Right forelimb (tissue), 1 donor: ENCODE data around the gene OTOA.
"Not testable (repeated sequence)": the region's sequence is repeated elsewhere in the genome, so short reads cannot be mapped to it uniquely, and the experiment has no call there.

Experiments used
- DNase-seq: peaks from one replicate; pipeline ENCODE4 v3.0.0-alpha.2; 2018

Gene OTOA

DNA sequence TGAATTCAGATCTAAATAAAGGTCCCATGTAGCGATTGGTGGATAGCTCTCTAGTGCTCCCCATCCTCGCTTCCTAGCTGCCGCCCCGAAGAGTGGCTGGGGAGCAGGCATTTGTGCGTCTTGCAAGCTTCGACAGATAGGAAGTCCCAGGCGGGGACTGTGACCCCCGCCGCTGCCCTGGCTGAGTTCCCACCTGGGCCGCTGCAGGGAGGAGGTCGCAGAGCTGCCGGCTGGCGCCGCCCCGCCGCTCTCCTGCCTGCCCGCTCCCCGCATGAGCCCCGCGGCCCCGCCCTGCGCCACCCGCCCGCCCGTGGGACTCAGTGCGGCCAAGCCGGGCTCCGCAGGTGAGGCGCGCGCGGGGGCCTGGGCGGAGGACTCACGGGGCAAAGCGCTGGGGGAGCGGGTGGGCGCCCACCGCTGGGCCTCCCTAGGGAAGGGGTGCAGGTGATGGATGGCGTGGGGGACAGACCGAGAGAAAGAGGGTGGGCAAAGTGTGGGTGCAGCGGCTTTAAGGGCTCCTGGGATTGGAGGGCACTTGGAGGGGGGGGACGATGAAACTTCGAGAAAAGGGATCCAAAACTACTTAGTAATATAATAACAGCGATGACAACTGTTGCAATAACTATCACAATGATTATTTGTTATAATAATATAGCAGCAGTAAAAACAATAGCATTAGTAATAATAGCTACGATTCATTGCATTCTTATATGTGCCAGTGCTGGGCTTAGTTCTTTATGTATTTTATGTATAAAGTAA lies at the start of gene OTOA:
Gene OTOA (plus strand): TSS at position 80 of the 759 bp plus-strand sequence. CDS start 14,547 bp downstream, outside the sequence.
- no peak for DNase-seq

DNA sequence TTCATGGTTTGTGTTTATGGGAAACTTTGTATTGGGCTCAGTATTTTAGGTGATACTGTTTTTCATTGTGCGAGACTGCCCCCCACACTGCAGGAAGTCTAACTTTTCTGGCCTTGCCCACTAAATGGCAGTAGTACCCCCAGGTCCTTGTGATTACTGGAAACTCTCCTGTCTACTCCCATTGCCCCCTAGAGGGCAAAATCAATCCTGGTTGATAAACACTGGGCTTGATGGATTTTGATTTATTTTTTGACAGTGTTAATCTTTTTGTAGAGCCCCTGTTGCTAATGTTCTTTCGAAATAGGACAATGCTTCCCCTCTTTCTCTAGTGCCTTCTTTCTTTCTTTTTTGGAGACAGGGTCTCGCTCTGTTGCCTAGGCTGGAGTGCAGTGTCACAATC lies 48.9 kb upstream of the OTOA start:
- DNase-seq: no peak

DNA sequence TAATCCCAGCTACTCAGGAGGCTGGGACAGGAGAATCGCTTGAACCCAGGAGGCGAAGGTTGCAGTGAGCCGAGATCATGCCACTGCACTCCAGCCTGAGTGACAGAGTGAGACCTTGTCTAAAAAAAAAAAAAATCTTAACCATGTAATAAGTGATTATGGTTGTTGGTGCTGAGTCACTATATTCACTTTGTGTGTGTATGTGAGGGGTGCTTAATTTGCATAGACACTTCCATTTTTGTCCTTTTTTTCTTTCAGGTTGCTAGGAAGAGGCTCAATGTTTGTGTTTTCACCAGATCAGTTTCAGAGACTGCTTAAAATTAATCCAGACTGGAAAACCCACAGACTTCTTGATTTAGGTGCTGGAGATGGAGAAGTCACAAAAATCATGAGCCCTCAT lies 46.2 kb upstream of the OTOA start:
- DNase-seq: no peak

DNA sequence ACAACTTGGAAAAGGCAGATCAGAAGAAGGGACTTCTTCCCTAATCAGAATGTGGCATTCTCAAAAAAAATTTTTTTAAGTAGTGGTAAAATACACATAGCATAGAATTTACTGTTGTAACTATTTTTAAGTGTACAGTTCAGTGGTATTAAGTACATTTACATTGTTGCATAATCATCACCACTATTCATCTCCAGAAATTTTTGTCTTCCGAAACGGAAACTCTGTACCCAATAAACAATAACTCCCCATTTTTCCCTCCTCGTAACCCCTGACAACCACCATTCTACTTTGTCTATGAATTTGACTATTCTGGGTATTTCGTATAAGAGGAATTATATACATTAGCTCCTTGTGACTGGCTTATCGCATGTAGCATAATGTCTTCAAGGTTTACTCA lies 45.5 kb upstream of the OTOA start:
- DNase-seq: no peak

DNA sequence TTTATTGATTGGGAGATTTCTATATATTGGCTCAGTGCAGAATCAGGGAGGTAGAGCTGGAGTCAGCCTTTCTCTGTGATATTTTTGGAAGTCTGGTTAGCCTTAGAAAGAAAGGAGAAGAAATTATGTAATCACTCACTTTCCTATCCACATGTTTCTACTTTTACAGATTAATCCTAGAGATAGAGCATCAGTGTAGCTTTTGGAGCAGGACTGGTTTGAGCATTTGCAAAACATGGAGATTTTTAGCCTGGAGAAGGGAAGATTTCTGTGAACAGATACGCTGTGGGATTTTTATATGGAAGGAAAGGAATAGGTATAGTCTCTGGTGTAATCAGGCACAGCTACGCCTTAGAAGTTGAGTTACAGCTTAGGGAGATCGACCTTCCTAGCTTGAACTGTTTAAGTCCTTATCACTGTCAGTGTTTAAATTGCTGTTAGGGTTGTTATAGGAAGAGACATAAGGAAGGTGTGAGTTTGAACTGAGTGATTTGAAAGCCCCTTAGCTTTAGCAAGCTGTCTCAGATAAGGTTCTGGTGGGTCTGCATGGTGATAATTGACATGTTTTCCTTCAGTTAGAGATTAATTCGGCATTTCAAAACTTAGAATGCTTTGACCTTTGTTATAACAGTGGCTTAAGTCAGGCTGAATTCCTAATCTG lies 43.9 kb upstream of the OTOA start:
- no peak for DNase-seq

DNA sequence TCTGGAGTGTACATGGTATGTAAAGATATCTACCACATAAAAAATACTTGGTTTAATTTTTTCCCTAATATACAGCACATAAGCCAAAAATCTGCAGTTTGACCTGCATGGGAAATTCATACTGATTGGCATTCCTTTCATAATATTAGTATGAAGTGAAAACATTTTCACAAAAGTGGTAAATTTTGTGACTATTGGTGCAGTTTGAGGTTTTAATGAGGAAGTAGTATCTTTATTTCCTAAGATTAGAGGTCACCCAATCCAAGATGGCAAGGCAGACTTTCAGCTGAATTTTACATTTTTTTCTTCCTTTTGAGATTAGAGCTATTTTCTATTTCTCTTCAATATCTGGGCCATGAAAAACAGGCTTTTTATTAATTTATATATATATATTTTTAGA lies 43.2 kb upstream of the OTOA start:
- DNase-seq: no peak

DNA sequence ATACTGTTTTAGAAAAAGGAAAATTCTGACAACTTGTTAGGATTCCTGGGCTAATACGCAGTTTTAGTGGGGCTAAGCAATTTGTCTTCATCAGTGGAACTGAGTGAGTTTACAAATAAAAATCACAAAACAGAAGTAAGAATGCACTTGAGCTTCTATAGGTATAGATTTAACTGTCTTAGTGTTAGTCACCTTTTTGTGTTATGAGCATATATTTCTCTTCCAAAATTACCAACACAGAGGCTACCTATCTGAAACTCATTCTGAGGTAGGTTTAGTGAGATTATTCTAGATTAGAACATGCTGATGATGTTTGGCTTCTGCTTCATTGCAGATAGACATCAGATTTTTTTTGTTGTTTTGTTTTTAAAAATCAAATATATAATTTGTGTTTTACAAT lies 41.2 kb upstream of the OTOA start:
- DNase-seq: no peak

DNA sequence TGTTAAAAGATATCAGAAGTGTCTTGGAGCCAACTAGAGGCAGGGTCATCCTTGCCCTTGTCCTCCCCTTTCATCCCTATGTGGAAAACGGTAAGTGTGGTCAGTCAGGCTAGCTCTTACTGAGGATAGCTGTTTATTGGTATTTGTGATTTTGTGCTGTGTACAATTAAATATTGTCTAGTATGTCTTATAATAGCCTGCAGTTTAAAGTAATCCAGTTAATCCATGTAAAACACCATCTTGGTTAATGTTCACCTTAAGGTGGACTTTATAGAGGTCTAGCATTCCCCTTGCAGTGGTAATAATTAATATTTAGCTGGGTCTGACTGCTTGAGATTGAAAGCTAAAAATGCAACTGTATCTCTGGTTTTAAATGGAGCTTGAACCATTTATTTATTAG lies 38.7 kb upstream of the OTOA start:
- DNase-seq: no peak

DNA sequence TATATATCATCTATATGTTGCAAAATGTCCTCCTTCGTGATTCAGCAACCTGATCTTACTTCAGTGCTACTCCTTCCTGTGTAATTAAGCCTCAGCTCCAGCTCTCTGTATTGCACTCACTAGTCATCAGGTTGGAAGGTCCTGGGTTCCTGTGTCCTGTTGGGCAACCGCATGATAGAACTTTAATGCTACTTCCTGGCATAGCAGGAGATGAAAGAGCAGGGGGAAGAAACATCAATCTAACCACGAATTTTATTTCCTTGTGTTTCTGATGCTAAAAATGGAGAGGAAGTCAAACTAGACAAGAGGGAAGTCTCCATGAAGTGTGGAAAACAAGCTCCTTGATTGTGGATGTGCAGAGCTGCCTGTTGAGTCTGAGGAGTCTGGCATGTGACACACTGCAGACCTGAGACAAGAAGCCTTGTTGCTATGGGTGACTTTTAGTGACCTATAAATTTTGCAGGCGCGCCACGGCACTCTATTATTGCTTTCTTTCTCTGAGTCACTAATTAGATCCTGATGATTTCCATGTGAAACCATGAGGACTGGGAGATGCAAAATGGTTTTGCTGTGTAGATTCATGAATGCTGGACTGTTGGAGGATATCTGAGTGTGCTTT lies 37.0 kb upstream of the OTOA start:
- no peak for DNase-seq

DNA sequence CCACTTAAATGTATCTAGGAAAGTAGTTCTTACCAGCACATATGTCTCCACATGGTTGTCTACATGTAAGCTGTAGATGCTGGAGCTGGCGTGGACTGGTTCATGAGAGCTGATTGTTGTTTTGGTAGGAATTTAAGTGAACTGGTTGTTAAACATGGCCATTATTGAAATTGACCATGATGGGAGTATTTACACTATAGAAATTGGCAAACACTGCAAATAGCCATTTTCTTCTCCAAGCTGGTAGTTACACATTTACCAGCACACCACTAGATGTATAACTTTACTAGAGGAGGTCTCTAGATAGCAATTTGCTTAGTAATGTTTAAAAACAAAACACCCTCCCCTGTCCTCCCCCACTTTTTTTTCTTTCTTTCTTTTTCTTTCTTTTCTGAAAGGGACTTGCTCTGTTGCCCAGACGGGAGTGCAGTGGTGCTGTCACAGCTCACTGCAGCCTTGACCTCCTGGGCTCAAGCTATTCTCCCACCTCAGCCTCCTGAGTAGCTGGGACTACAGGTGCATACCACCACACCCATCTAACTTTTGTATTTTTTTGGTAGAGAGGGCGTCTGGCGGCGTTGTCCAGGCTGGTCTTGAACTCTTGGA lies 35.5 kb upstream of the OTOA start:
- DNase-seq: no peak

DNA sequence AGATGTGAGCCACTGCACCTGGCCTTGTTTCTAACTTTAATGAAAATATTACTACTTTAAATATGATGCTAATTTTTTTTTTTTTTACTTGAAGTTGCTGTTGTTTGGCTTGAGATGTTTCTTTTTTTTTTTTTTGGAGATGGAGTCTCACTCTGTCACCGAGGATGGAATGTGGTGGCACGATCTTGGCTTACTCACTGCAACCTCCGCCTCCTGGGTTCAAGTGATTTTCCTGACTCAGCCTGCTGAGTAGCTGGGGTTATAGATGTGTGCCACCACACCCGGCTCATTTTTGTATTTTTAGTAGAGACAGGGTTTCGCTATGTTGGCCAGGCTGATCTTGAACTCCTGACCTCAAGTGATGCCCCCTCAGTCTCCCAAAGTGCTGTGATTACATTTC lies 35.0 kb upstream of the OTOA start:
- DNase-seq: no peak

DNA sequence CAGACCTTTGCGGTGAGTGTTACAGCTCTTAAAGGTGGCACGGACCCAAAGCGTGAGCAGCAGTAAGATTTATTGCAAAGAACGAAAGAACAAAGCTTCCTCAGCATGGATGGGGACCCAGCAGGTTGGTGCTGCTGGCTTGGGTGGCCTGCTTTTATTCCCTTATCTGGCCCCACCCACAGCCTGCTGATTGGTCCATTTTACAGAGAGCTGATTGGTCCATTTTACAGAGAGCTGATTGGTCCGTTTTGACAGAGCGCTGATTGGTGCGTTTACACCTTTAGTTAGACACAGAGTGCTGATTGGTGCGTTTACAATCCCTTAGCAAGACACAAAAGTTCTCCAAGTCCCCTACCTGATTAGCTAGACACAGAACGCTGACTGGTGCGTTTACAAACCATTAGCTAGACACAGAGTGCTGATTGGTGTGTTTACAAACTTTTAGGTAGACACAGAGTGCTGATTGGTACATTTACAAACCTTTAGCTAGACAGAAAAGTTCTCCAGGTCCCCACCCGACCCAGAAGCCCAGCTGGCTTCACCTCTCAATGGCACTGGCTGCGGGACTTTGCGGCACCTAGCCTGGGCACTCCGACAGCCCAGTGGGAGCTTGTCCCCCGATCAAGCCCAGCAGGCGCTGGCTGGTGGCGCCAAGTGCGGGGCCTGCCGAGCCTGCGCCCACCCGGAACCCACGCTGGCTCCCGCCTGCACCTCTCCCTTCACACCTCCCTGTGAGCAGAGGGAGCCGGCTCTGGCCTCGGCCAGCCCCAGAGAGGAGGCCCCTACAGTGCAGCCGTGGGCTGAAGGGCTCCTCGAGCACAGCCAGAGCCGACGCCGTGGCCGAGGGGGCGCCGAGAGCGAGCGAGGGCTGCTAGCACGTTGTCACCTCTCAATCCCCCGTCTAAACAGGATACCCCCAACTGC lies 33.9 kb upstream of the OTOA start:
- not testable (repeated sequence) for DNase-seq

DNA sequence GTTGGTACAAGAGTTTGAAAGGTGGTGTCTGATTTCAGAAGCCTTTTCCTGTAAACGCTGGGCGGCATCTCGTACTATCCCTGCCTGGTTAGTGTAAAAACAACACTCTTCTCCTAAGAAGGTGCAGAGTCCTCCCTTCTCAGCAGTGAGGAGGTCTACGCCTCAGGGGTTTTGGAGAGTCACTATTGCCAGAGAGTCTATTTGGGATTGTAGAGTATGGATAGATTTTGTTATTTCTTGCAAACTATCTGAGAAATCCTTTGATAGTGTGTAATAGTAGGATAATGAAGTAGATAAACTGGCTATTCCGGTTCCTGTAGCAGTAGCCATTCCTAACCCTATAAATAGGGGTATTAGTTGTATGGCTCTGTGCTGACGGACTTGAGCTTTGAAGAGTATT lies 32.9 kb upstream of the OTOA start:
- not testable (repeated sequence) for DNase-seq

DNA sequence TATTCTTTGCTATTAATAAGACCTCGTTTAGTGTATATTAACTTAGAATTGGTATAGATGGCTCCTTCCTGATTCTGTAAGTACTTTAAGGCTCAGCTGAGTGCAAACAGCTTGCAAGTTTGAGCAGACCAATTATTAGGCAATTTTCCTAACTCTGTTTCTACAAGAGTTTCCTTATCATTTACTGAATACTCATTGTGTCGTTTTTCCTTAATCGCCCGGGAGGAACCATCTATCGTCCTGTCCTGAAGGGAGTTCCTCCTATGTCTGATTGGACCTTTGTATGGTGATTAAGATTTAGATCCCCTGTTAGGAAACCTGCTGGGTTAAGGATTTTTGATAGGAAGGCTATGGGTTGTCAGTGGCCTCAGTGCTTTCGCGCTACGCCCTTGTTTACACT lies 32.4 kb upstream of the OTOA start:
- not testable (repeated sequence) for DNase-seq

DNA sequence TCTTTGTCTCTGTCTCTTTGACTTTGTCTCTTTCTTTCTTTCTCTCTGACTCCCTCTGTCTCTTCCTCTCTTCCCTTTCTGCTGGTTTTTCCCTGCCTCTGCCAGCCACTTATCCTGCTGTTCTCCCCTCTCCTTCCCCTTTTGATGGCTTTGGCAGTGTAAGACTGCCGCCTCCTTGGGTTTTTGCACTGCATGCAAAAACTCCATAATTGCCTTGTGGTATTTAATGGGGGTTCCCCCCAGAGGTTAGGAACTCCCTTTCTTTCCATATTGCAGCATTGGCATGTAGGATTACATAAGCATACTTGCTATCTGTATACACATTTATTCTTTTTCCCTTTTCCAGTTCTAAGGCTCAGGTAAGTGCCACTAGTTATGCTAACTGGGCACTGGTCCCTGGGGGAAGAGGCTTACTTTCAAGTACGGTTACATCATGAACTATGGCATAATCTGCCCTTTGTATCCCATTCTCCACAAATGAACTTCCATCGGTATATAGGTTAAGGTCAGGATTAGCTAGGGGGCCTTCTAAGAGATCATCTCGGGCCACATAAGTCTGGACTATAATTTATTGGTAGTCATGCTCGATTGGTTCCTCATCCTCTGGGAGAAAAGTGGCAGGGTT lies 31.7 kb upstream of the OTOA start:
- DNase-seq: not testable (repeated sequence)

DNA sequence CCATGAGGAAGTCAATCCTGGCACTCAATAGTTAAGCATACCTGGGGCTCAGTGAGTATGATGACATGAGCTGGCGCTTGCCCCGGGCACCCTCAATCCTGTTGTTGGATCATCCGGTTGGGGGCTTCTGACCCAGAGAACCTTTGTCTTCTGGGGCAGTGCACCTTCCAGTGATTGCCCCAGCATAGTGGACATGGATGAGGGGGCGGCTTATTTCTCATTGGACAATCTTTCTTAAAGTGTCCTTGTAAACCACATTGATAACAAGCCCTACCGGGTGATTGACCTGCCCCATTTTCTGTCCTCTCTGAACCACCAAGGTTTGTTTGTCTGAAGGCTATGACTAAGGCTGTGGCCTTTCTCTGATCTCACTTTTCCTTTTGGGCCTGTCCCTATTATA lies 29.6 kb upstream of the OTOA start:
- DNase-seq: no peak

DNA sequence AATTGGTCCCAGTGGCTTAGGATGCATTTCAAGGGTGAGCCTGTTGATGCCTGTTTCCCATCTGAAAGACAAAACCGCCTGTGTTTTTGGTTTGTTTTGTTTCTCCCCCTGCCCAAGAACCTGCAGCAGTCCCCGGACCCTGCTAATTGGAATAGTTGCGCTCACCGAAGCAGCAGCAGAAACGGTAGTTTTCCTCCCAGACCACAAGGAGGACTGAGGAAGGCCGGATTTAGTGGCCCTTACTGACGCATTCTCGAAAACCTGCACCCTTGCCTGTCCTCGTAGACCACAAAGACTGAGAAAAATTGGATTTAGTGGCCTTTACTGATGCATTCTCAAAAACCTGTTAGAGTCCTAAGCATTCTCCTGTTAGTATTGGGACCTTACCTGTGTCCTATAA lies 28.1 kb upstream of the OTOA start:
- DNase-seq: not testable (repeated sequence)

DNA sequence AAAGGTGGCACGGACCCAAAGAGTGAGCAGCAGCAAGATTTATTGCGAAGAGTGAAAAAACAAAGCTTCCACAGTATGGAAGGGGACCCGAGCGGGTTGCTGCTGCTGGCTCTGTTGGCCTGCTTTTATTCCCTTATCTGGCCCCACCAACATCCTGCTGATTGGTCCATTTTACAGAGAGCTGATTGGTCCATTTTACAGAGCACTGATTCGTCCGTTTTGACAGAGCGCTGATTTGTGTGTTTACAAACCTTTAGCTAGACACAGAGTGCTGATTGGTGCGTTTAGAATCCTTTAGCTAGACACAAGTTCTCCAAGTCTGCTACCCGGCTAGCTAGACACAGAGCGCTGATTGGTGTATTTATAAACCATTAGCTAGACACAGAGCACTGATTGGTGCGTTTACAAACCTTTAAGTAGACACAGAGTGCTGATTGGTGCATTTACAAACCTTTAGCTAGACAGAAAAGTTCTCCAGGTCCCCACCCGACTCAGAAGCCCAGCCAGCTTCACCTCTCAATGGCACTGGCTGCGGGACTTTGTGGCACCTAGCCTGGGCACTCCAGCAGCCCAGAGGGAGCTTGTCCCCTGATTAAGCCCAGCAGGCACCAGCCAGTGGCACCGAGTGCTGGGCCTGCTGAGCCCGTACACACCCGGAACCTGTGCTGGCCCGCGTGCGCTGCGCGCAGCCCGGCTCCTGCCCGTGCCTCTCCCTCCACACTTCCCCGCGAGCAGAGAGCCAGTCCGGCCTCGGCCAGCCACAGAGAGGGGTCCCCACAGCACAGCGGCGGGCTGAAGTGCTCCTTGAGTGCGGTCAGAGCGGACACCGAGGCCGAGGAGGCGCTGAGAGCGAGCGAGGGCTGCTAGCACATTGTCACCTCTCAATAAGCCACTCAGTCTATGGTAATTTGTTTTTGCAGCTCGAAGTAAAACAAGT lies 26.5 kb upstream of the OTOA start:
- no peak for DNase-seq

DNA sequence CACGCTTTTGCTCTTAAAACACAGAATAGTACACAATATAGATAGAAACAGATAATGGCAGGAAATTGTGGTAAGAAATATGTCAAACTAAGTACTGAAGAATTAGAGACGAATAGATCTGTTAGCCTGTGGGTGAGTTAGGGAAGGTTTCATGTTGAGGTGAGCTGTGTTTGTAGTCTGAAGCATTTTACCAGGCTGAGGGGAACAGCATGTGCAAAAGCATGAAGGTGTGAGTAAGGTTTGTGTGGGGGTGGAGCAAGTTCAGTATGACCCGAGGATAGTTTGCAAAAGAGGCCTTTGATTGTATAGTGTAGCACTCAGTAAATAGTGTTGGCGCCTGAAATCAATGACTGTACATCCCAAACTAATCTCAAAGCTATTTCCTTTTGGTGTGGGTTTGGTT lies 25.2 kb upstream of the OTOA start:
- no peak for DNase-seq

DNA sequence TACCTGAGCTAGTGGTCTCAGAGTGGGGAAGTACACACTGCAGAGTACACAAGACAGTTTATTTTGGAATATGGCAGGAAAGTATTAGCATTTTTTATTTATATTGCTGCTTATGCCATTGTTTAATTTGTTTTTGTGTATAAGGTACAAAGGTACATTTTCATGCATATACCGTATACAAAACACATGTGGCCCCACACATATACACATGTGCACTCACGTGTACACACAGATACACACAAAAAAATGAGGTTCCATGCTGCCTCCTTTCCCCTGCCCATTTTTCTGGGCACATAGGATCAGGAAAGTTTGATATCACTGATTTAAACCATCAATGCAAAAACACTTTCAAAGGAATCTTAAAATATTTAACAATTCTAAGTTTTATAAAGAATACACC lies 24.3 kb upstream of the OTOA start:
- DNase-seq: no peak

DNA sequence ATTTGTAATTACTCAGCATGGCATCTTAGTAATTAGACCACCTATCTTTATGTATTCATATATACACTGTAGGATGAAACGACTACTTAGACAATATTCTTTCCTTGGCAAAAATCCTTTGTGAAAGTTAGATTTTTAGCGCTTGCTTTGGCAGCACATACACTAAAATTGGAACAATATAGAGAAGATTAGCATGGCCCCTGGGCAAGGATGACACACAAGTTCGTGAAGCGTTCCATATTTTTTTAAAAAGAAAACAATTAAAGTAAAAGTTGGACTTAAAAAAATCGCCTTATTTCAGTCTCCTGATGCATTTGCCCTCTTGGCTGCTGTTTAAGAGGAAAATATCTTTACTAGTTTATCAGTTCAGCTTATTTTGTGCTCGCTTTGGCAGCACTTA lies 21.9 kb upstream of the OTOA start:
- DNase-seq: no peak
